Measurements from ENCODE around the gene ISOC1. TPM values are rescaled to one million over a fixed set of nuclear protein-coding genes. Genes with fewer than 3 reads are reported as not detected.

Gene ISOC1
- total and polyA plus RNA-seq, 2 experiments from 2014 or later = 33.7 to 34.2 TPM

DNA sequence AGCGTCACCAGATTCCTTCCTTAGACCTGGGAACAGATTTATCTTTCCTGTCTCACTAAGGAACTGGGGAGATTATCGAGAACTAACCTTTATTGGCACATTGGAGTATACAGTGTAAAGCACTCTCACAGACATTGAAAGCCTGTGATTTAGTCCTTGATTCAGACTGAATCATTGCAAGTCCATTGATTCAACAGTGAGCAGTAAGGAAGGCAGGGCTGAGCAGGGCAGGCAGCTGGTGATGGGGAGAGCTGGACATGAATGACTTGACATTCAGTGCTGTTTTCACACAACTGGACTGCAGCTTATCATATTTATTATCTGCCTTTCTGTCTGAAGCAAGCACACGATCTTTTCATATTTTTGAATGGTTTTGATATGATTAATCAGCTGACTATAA, 16.2 kb downstream of the ISOC1 start:
- Mint-ChIP-seq H3K27me3 (ENCODE audit: insufficient read depth, low read depth, poor library complexity) (peaks cover 2% of the 10 kb centered on the region), H3K4me1 (peaks cover 14% of the 10 kb centered on the region), H3K4me3 (no peak overlapping the region), H3K27ac (no peak overlapping the region), H3K36me3 (ENCODE audit: low read depth) (peaks cover 8% of the 10 kb centered on the region; the same call in 2 of the 3 replicates), H3K9me3 (no peaks in the 10 kb centered on the region)
- Histone ChIP-seq H3K79me2 (replicated peaks; ENCODE audit: insufficient read depth) (no peaks in the 10 kb centered on the region), H3F3A (replicated peaks; ENCODE audit: low read depth) (no peaks in the 10 kb centered on the region), H2AFZ (no peak overlapping the region), H3K9me2 (ENCODE audit: insufficient read depth) (no peaks in the 10 kb centered on the region), H3K4me2 (no peak overlapping the region), H3K36me3 (ENCODE audit: insufficient read depth) (peaks cover 5% of the 10 kb centered on the region; the same call in 1 of the 2 replicates), H3K4me1 (ENCODE audit: insufficient read depth) (peaks cover 13% of the 10 kb centered on the region), H3K27ac (ENCODE audit: low read depth) (no peak overlapping the region), H3K4me3 (no peak overlapping the region), H4K20me1 (replicated peaks; ENCODE audit: insufficient read depth) (no peaks in the 10 kb centered on the region), H3K27me3 (ENCODE audit: insufficient read depth) (no peaks in the 10 kb centered on the region)
- DNase-seq (ENCODE audit: low spot score) (no peak), ATAC-seq (no peak)
- no peak for TF ChIP-seq CREB1 (CRISPR knock-in tag; IDR thresholded peaks at IDR 0.05; ENCODE audit: low read depth)
- TF ChIP-seq, protein P1, sequence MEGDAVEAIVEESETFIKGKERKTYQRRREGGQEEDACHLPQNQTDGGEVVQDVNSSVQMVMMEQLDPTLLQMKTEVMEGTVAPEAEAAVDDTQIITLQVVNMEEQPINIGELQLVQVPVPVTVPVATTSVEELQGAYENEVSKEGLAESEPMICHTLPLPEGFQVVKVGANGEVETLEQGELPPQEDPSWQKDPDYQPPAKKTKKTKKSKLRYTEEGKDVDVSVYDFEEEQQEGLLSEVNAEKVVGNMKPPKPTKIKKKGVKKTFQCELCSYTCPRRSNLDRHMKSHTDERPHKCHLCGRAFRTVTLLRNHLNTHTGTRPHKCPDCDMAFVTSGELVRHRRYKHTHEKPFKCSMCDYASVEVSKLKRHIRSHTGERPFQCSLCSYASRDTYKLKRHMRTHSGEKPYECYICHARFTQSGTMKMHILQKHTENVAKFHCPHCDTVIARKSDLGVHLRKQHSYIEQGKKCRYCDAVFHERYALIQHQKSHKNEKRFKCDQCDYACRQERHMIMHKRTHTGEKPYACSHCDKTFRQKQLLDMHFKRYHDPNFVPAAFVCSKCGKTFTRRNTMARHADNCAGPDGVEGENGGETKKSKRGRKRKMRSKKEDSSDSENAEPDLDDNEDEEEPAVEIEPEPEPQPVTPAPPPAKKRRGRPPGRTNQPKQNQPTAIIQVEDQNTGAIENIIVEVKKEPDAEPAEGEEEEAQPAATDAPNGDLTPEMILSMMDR (conservative IDR thresholded peaks at IDR 0.05; ENCODE audit: low read depth in 2 of 2) = no peak

DNA sequence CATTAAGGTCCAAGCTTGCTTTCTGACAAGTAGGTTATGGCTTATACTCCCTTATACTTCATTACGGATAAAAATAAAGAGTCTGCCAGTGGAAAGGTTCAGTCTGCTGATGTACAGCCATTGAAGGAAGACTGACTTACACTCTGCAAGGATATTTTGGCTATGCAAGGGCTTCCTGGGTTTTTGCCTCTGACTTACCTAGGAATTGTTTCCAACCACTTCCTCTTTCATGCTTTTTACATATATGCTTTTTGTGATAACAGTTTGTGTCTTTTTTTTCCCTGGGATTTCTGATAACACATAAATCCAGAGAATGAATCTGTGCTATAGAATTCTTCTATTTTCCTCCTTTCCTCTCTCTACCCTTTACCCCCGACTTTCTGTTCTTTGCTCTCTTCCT, 16.8 kb downstream of the ISOC1 start:
- H3K4me3 Mint-ChIP-seq = no peak overlapping the region
- peaks cover 5% of the 10 kb centered on the region; the same call in 1 of the 3 replicates for H3K36me3 Mint-ChIP-seq (ENCODE audit: low read depth)
- TF ChIP-seq, protein P1 (conservative IDR thresholded peaks at IDR 0.05; ENCODE audit: low read depth in 2 of 2) = no peak
- TF ChIP-seq POLR2AphosphoS5 (IDR thresholded peaks at IDR 0.05; ENCODE audit: low read depth) (no peak), EZH2phosphoT487 (IDR thresholded peaks at IDR 0.05; ENCODE audit: unreplicated experiment) (no peak), JUNB (IDR thresholded peaks at IDR 0.05; ENCODE audit: unreplicated experiment) (no peak), EZH2 (IDR thresholded peaks at IDR 0.05; ENCODE audit: low read depth, unreplicated experiment) (no peak), NANOG (IDR thresholded peaks at IDR 0.05; ENCODE audit: borderline replicate concordance) (no peak), ZNF114 (CRISPR knock-in tag; IDR thresholded peaks at IDR 0.05) (no peak), ZNF331 (CRISPR knock-in tag; IDR thresholded peaks at IDR 0.05; ENCODE audit: low read depth) (no peak)
- TF ChIP-seq, protein P2, sequence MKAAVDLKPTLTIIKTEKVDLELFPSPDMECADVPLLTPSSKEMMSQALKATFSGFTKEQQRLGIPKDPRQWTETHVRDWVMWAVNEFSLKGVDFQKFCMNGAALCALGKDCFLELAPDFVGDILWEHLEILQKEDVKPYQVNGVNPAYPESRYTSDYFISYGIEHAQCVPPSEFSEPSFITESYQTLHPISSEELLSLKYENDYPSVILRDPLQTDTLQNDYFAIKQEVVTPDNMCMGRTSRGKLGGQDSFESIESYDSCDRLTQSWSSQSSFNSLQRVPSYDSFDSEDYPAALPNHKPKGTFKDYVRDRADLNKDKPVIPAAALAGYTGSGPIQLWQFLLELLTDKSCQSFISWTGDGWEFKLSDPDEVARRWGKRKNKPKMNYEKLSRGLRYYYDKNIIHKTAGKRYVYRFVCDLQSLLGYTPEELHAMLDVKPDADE (IDR thresholded peaks at IDR 0.05) = no peak
- TF ChIP-seq, protein P3, sequence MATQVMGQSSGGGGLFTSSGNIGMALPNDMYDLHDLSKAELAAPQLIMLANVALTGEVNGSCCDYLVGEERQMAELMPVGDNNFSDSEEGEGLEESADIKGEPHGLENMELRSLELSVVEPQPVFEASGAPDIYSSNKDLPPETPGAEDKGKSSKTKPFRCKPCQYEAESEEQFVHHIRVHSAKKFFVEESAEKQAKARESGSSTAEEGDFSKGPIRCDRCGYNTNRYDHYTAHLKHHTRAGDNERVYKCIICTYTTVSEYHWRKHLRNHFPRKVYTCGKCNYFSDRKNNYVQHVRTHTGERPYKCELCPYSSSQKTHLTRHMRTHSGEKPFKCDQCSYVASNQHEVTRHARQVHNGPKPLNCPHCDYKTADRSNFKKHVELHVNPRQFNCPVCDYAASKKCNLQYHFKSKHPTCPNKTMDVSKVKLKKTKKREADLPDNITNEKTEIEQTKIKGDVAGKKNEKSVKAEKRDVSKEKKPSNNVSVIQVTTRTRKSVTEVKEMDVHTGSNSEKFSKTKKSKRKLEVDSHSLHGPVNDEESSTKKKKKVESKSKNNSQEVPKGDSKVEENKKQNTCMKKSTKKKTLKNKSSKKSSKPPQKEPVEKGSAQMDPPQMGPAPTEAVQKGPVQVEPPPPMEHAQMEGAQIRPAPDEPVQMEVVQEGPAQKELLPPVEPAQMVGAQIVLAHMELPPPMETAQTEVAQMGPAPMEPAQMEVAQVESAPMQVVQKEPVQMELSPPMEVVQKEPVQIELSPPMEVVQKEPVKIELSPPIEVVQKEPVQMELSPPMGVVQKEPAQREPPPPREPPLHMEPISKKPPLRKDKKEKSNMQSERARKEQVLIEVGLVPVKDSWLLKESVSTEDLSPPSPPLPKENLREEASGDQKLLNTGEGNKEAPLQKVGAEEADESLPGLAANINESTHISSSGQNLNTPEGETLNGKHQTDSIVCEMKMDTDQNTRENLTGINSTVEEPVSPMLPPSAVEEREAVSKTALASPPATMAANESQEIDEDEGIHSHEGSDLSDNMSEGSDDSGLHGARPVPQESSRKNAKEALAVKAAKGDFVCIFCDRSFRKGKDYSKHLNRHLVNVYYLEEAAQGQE (IDR thresholded peaks at IDR 0.05; ENCODE audit: unreplicated experiment) = no peak

More for the DNA sequence above, 16.8 kb downstream of the ISOC1 start:
- peaks cover 16% of the 10 kb centered on the region for H3K4me1 Mint-ChIP-seq
- Histone ChIP-seq H3K4me2 (no peak overlapping the region), H3K79me2 (replicated peaks; ENCODE audit: insufficient read depth) (no peaks in the 10 kb centered on the region), H3K9me2 (ENCODE audit: insufficient read depth) (no peaks in the 10 kb centered on the region), H3K27me3 (ENCODE audit: insufficient read depth) (no peaks in the 10 kb centered on the region), H3K4me1 (ENCODE audit: insufficient read depth) (peaks cover 14% of the 10 kb centered on the region), H3K36me3 (ENCODE audit: insufficient read depth) (peaks cover 5% of the 10 kb centered on the region; the same call in 1 of the 2 replicates), H3F3A (replicated peaks; ENCODE audit: low read depth) (no peaks in the 10 kb centered on the region), H2AFZ (no peak overlapping the region), H4K20me1 (replicated peaks; ENCODE audit: insufficient read depth) (no peaks in the 10 kb centered on the region), H3K4me3 (no peak overlapping the region), H3K27ac (ENCODE audit: low read depth) (no peak overlapping the region)
- ATAC-seq = no peak
- H3K27ac Mint-ChIP-seq = no peak overlapping the region
- H3K27me3 Mint-ChIP-seq (ENCODE audit: insufficient read depth, low read depth, poor library complexity) = peaks cover 2% of the 10 kb centered on the region
- H3K9me3 Mint-ChIP-seq = no peaks in the 10 kb centered on the region
- no peak for DNase-seq (ENCODE audit: low spot score)

Measured in GM23338 (cell line).